SU-DHL-6 (cell line): ENCODE data around the gene DSG3.

Experiments used
- H2AFZ ChIP-seq: fragments of 200-600 bp; sonication (generic); 2 replicates; pipeline ENCODE4 v1.6.1; 2014; ENCODE audit warnings: low read depth, mild to moderate bottlenecking, moderate library complexity, mixed read lengths, antibody characterized with exemption, low read length; ENCODE audit not compliant: severe bottlenecking
- H3F3A ChIP-seq: fragments of 200-600 bp; shearing (Covaris generic); 2 replicates; pipeline ENCODE4 v1.6.0; 2016; ENCODE audit warnings: antibody characterized with exemption, mild to moderate bottlenecking; ENCODE audit not compliant: insufficient read depth
- H3K27ac ChIP-seq: fragments of 200-600 bp; sonication (generic); 2 replicates; pipeline ENCODE4 v1.5.1; 2016; ENCODE audit warnings: low read depth, mild to moderate bottlenecking, low read length, moderate library complexity, mixed read lengths
- H3K27me3 ChIP-seq: fragments of 200-600 bp; sonication (generic), shearing (Covaris generic); 2 replicates; pipeline ENCODE4 v1.6.0; 2014; ENCODE audit warnings: mild to moderate bottlenecking, low read length
- H3K36me3 ChIP-seq: fragments of 200-600 bp; sonication (generic); 2 replicates; pipeline ENCODE4 v1.6.1; 2014; ENCODE audit warnings: mild to moderate bottlenecking, low read length, mixed read lengths
- H3K4me2 ChIP-seq: fragments of 300-600, 200-600 bp; shearing (Covaris generic), sonication (generic); 2 replicates; pipeline ENCODE4 v1.6.0; 2014; ENCODE audit warnings: low read length, low read depth, mild to moderate bottlenecking; ENCODE audit not compliant: poor library complexity, severe bottlenecking
- H3K4me3 ChIP-seq: fragments of 200-600 bp; sonication (generic); 2 replicates; pipeline ENCODE4 v1.5.1; 2014; ENCODE audit warnings: antibody characterized with exemption, low read length, mild to moderate bottlenecking, mixed read lengths; ENCODE audit not compliant: insufficient read depth, poor library complexity, severe bottlenecking
- H3K79me2 ChIP-seq: fragments of 200-600 bp; sonication (generic); 2 replicates; pipeline ENCODE4 v1.6.1; 2014; ENCODE audit warnings: mild to moderate bottlenecking, low read length, moderate library complexity; ENCODE audit not compliant: insufficient read depth
- H3K9ac ChIP-seq: fragments of 200-600 bp; sonication (generic); 2 replicates; pipeline ENCODE4 v1.7.0; 2014; ENCODE audit warnings: mild to moderate bottlenecking, low read length
- H3K9me2 ChIP-seq: fragments of 200-600 bp; sonication (generic); replicated peaks from 2 replicates; pipeline ENCODE4 v1.6.1; 2014; ENCODE audit warnings: low read length; ENCODE audit not compliant: insufficient read depth
- H3K9me3 ChIP-seq: fragments of 200-600 bp; sonication (generic); 2 replicates; pipeline ENCODE4 v1.6.1; 2014; ENCODE audit warnings: low read length, mixed read lengths; ENCODE audit not compliant: insufficient read depth
- H4K20me1 ChIP-seq: fragments of 200-600 bp; sonication (generic); 2 replicates; pipeline ENCODE4 v1.6.1; 2014; ENCODE audit warnings: low read depth, mild to moderate bottlenecking, antibody characterized with exemption, low read length, moderate library complexity, mixed read lengths
- CTCF ChIP-seq: fragments of 200-600 bp; sonication (generic); IDR thresholded peaks from one replicate; pipeline ENCODE4 v1.5.1; 2017; ENCODE audit warnings: antibody characterized with exemption, mild to moderate bottlenecking, low read length, moderate library complexity; ENCODE audit not compliant: insufficient read depth, poor library complexity, severe bottlenecking
- EZH2phosphoT487 ChIP-seq: fragments of 200-600 bp; sonication (generic), shearing (Covaris generic); conservative IDR thresholded peaks from 2 replicates; pipeline ENCODE4 v1.6.1; 2018; ENCODE audit warnings: mild to moderate bottlenecking, antibody characterized with exemption, low read length, moderate library complexity, mixed read lengths

DSG3 gene

DNA sequence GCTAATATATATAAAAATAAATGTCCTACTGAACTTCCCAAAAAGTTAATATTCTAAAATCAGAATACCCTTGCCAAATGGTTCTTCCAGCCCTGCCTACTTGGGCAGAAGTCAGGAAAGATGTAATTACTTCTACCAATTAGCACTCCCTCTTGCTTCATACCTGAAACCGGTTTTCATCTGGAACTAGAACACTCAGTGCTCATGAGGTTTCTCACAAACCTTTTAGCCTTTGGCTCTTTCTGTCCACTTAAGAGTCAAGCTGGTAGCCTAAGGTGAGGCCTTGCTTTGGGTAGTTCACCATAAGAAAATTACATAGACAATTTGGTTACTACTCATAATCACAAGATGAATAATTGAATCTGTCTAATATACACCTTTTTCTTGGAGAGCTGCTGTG is 4.1 kb downstream of the DSG3 start:
- Histone ChIP-seq H3K79me2 (no peaks in the 10 kb centered on the region), H3K9me3 (no peaks in the 10 kb centered on the region), H3K36me3 (no peaks in the 10 kb centered on the region), H3K27me3 (0 out of 2 replicates have a peak, but pooled peaks cover 2% of the 10 kb centered on the region), H3K9ac (no peak overlapping the region), H3K4me2 (no peak overlapping the region), H3K27ac (no peak overlapping the region), H3K9me2 (no peaks in the 10 kb centered on the region), H2AFZ (no peak overlapping the region), H3F3A (no peaks in the 10 kb centered on the region), H3K4me3 (no peak overlapping the region), H4K20me1 (no peaks in the 10 kb centered on the region)
- TF ChIP-seq EZH2phosphoT487 (no peak), CTCF (no peak)

GRCh38 chr18:31454066-31454708 is 6.6 kb downstream of the DSG3 start:
- no peaks in the 10 kb centered on the region for H4K20me1 ChIP-seq

GRCh38 chr18:31469629-31470028 is 22.1 kb downstream of the DSG3 start:
- Histone ChIP-seq H3K9ac (no peak overlapping the region), H3K79me2 (no peaks in the 10 kb centered on the region), H3K9me3 (no peaks in the 10 kb centered on the region), H4K20me1 (no peaks in the 10 kb centered on the region), H2AFZ (no peak overlapping the region), H3K4me2 (no peak overlapping the region), H3K9me2 (no peaks in the 10 kb centered on the region), H3K4me3 (no peak overlapping the region), H3K36me3 (no peaks in the 10 kb centered on the region), H3K27ac (no peak overlapping the region), H3F3A (no peaks in the 10 kb centered on the region), H3K27me3 (no peaks in the 10 kb centered on the region)
- TF ChIP-seq CTCF (no peak), EZH2phosphoT487 (no peak)

More at GRCh38 chr18:31454066-31454708, 6.6 kb downstream of the DSG3 start:
- Histone ChIP-seq H3K9ac (no peak overlapping the region), H3K9me3 (no peaks in the 10 kb centered on the region), H3K79me2 (no peaks in the 10 kb centered on the region), H3K9me2 (no peaks in the 10 kb centered on the region), H3K27me3 (0 out of 2 replicates have a peak, but pooled peaks cover 2% of the 10 kb centered on the region), H3F3A (no peaks in the 10 kb centered on the region), H3K4me3 (no peak overlapping the region), H3K36me3 (no peaks in the 10 kb centered on the region), H3K4me2 (no peak overlapping the region), H2AFZ (no peak overlapping the region), H3K27ac (no peak overlapping the region)
- TF ChIP-seq EZH2phosphoT487: no peak
- no peak for TF ChIP-seq CTCF
